Kidney epithelial cell (primary cell): Measurements from ENCODE around the gene AMDHD1. TPM values are rescaled to one million over a fixed set of nuclear protein-coding genes. Genes with fewer than 3 reads are reported as not detected.

Experiments used
- DNase-seq: peaks from one replicate; pipeline ENCODE4 v3.0.0-alpha.2; 2010; ENCODE audit warnings: low read depth
- H3K27me3 ChIP-seq: 2 replicates; pipeline ENCODE4 v1.6.0; 2011; ENCODE audit warnings: low read length; ENCODE audit not compliant: control insufficient read depth, insufficient read depth
- H3K36me3 ChIP-seq: 2 replicates; pipeline ENCODE4 v1.5.1; 2011; ENCODE audit warnings: low read length; ENCODE audit not compliant: control insufficient read depth, insufficient read depth
- H3K4me3 ChIP-seq: 2 replicates; pipeline ENCODE4 v1.5.1; 2011; ENCODE audit warnings: low read depth, mild to moderate bottlenecking, control low read depth, low read length
- total RNA-seq: library from RNA; depleted of rRNA; stranded (reverse); fragments of >200 nt; gene quantifications from 2 replicates; pipeline ENCODE4 v1.2.3, GENCODE V29; 2015
- TF ChIP-seq, protein P1 (sequence below): IDR thresholded peaks from 2 replicates; pipeline ENCODE4 v1.5.1; 2011; ENCODE audit warnings: mild to moderate bottlenecking, moderate library complexity, low read length, control low read depth, inconsistent platforms; ENCODE audit not compliant: insufficient read depth, poor library complexity, severe bottlenecking

The AMDHD1 gene
- total RNA-seq, 1 donor from 2014 or later: 0.67 TPM

DNA sequence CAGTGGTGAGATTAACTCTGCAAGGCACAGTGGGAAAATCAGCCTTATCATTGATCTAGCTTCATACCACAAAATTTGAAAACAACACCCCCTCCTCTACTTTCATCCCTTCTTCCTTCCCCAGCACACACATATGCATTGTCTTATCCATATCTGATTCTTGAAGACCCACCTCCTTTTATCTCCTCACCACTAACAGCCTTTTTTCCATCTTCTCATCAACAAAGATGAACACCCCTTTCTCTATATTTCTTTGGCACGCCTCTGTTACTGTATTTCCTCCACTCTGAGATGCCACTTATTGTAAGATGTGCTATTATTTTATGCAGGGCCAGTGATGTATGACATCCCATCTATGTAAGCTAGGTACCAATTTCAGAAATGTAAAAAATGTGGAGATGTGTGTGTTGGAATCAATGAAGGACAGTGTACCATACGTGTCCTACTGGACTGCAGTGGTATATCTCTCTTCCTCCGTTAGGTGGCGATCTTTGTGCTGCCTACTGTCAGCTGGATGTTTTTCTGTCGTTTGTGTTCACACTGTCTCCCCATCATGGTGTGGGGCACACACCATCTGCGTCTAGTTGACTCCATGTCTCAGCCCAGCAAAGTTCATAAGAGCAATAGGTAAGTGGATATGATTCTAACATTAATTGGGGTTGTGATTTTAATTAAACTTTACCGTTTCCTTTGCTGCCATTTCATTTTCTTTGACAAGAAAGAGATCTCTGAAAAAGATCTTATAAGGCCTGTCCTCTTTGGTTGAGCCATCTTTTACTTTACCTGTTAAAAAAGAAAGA is 24.7 kb upstream of the AMDHD1 start:
- TF ChIP-seq, protein P1, sequence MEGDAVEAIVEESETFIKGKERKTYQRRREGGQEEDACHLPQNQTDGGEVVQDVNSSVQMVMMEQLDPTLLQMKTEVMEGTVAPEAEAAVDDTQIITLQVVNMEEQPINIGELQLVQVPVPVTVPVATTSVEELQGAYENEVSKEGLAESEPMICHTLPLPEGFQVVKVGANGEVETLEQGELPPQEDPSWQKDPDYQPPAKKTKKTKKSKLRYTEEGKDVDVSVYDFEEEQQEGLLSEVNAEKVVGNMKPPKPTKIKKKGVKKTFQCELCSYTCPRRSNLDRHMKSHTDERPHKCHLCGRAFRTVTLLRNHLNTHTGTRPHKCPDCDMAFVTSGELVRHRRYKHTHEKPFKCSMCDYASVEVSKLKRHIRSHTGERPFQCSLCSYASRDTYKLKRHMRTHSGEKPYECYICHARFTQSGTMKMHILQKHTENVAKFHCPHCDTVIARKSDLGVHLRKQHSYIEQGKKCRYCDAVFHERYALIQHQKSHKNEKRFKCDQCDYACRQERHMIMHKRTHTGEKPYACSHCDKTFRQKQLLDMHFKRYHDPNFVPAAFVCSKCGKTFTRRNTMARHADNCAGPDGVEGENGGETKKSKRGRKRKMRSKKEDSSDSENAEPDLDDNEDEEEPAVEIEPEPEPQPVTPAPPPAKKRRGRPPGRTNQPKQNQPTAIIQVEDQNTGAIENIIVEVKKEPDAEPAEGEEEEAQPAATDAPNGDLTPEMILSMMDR: peak; percentile 83
- no peaks in the 10 kb centered on the region for H3K36me3 ChIP-seq
- DNase-seq: no peak
- H3K4me3 ChIP-seq: no peak overlapping the region
- peaks cover 4% of the 10 kb centered on the region for H3K27me3 ChIP-seq

DNA sequence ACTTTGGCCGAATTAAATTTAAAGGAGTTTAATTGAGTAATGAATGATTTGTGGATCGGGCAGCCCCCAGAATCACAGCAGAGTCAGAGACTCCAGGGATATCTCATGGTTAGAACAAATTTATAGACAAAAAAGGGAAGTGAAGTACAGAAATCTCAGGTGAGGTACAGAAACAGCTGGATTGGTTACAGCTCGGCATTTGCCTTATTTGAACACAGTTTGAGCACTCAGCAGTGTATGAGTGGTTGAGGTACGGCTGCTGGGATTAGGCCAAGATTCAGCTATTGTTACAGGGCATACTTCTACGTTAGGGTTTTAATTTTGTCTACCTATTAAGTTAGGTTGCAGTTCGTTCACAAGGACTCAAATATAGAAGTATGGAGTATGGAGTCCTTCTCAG is 24.0 kb upstream of the AMDHD1 start:
- DNase-seq: no peak
- H3K36me3 ChIP-seq: no peaks in the 10 kb centered on the region
- TF ChIP-seq, protein P1: no peak
- H3K27me3 ChIP-seq: peaks cover 4% of the 10 kb centered on the region
- H3K4me3 ChIP-seq: no peak overlapping the region

DNA sequence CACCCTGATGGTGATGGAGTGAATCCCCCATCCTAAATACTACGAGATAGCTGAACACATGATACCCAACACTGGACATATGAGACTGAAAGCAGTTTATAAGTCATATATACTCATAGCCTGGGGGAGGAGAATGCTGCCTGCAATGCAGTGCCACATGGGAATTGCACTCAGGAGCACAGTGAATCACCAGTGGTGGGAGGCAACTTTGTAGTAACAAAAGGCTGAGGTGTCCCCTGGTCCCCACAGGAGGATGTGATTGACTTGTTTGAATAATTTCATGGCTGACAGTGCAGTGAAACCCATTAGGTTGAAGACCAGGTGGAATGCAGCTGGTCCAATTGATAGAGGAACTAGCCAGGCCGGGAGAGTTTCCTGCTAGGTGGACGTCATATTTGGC is 20.9 kb upstream of the AMDHD1 start:
- no peak overlapping the region for H3K4me3 ChIP-seq
- H3K27me3 ChIP-seq: no peaks in the 10 kb centered on the region
- no peaks in the 10 kb centered on the region for H3K36me3 ChIP-seq
- no peak for DNase-seq
- TF ChIP-seq, protein P1: no peak

DNA sequence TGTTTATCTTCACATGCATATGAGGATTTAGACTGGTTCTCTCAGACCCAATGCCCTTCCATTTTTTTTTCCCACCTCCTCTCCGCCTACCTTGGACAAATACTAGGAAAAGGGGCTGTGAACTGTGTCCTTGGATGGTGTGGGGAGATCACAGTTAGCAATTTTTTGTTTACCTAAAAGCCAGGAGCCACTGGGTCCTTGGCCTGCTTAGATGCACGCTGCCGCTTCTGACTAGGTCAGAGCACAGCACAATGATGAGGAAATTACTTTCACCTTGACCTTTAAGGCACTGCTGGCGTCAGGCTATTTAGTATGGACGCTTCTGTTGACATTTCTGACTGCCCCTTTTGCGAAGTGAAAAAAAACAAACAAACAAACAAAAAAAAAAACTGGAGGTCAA is 2.6 kb upstream of the AMDHD1 start:
- H3K4me3 ChIP-seq: no peak overlapping the region
- DNase-seq: no peak
- TF ChIP-seq, protein P1: no peak
- no peaks in the 10 kb centered on the region for H3K27me3 ChIP-seq
- H3K36me3 ChIP-seq: no peaks in the 10 kb centered on the region

DNA sequence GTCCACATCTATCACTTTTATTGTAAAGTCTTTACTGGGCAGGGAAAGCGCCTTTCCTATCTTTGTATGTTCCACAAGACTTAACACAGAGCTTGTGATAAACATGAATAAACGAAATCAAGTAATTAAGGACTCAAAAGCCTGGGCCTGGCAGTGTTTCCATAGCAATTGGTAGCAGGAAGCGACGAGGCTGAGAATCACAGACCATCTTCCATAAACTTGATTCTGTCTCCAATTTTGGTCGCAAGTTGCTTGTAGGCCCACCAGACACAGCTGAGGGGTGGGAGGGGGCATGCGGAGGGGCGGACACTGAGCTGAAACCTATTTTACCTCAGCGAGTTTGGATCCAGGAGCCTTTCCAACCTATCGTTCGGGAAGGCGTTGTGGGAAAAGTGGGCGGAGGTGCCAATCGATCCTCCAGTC is 1.0 kb upstream of the AMDHD1 start:
- Histone ChIP-seq H3K36me3 (no peaks in the 10 kb centered on the region), H3K27me3 (no peaks in the 10 kb centered on the region), H3K4me3 (peak overlapping the region; percentile 67)
- DNase-seq: no peak
- TF ChIP-seq, protein P1: no peak
